ENCODE measurements around the gene COA7.

DNA sequence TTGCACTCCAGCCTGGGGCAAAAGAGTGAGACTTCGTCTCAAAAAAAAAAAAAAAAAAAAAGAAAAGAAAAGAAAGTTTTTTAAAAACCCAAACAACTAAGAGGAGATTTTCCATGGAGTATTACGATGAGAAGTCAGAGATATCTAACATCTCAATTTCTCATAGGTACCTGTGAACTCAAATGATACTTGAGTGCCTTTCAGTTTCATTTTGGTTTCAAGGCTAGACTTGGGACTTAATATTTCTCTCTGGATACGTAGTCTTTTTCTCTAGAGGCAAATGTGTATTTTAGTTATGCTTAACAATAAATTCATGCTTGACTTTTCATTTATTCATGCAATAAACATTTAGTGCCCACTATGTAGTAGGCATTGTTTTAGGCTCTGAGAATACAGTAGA lies 43.1 kb upstream of the COA7 start:
- no peak for TF ChIP-seq EZH2phosphoT487 (IDR thresholded peaks at IDR 0.05; ENCODE audit: low read depth, severe bottlenecking, unreplicated experiment)
- TF ChIP-seq, protein P1, sequence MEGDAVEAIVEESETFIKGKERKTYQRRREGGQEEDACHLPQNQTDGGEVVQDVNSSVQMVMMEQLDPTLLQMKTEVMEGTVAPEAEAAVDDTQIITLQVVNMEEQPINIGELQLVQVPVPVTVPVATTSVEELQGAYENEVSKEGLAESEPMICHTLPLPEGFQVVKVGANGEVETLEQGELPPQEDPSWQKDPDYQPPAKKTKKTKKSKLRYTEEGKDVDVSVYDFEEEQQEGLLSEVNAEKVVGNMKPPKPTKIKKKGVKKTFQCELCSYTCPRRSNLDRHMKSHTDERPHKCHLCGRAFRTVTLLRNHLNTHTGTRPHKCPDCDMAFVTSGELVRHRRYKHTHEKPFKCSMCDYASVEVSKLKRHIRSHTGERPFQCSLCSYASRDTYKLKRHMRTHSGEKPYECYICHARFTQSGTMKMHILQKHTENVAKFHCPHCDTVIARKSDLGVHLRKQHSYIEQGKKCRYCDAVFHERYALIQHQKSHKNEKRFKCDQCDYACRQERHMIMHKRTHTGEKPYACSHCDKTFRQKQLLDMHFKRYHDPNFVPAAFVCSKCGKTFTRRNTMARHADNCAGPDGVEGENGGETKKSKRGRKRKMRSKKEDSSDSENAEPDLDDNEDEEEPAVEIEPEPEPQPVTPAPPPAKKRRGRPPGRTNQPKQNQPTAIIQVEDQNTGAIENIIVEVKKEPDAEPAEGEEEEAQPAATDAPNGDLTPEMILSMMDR (IDR thresholded peaks at IDR 0.05; ENCODE audit: poor library complexity), result no peak

Data from hepatocyte (in vitro differentiated cells).